ENCODE results near the gene MAP4K3.

MAP4K3 gene

DNA sequence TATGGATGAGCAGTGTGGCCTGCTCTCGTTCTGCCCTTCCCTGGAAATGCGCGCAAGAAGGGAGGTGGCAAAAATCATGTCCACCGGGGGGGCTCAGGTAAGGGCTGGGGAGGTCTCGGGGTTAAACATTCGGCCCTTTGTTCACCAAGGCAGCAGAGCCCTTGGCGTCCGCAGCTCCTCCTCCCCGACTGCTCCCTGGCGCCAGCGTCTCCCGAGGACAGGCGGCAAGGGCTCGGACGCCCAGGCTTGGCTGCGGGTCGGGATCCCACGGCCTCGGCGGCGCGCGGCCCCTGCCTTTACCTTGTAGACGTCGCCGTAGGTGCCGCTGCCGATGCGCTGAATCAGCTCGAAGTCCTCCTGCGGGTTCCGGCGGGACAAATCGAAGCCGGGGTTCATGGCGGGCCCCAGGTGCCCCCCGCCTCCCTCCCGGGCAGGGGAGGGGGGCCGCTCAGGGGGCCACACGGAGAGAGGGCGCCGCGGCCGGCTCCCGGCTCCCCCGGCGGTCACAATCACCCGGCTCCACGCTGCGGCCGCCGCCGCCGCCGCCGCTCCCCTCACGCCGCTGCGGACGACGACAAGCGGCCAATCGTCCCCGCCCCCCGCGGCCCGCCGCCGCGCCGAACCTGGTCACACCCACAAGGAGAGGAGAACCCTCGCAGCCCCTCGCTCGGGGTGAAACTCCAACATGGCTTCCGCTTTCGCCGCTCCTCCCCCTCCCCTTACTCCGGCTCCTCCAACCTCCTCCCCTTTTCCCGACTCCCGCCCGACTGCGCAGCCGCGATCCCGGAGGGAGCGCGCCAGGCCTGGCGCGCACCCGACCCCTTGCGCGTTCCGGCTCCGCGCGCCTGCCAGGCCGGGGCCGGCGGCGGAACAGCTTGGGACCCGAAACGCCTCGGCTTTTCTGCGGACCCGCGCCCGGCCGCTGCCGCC is at the start of gene MAP4K3:
MAP4K3 (minus strand) TSS at position 694 of the 930 bp plus-strand sequence; CDS start at position 396, 298 bp downstream.
- no peaks in the 10 kb centered on the region for H3K27me3 ChIP-seq (ENCODE audit: control insufficient read depth in 1 of 2, insufficient read depth in 2 of 2, low read length in 2 of 2)
- H3K4me3 ChIP-seq (ENCODE audit: low read depth in 1 of 2, low read length in 2 of 2) = peak within 1 kb of the TSS; percentile 80 to 85
- H3K9ac ChIP-seq (ENCODE audit: low read depth in 1 of 2, low read length in 2 of 2) = peak within 1 kb of the TSS; percentile 87 to 92
- no peaks in the 10 kb centered on the region for H3K9me3 ChIP-seq (ENCODE audit: control insufficient read depth in 1 of 2, low read length in 2 of 2)
- peak within 1 kb of the TSS; percentile 86 for H3K27ac ChIP-seq (ENCODE audit: low read depth, low read length)
- no peaks in the 10 kb centered on the region for H3K36me3 ChIP-seq (ENCODE audit: control insufficient read depth in 1 of 2, insufficient read depth in 2 of 2, low read length in 2 of 2)
- H3K4me1 ChIP-seq (ENCODE audit: control insufficient read depth in 1 of 2, insufficient read depth in 2 of 2, low read length in 2 of 2) = peaks cover 22 to 47% of the 10 kb centered on the region in 2 donors

DNA sequence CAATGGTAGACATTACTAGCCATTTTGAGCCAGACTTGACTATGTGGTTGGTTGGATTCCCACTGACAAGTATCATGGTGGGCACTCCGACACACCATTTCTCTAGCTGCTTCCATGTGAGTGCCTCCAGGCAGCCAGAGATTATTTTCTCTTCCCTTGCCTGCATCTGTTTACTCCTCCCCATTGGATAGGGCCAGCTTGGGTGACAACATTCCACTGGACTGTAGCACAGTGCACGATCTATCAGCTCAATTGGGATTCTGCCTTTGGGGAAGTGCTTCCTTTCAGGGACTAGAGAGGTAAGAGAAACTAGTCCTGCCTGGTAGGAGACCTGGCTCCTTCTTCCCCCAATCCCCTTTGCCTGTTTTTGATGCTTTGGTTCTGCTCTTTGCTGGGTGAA is 49.0 kb upstream of the MAP4K3 start:
- no peak overlapping the region for H3K4me3 ChIP-seq (ENCODE audit: low read depth in 1 of 2, low read length in 2 of 2)
- no peaks in the 10 kb centered on the region for H3K9me3 ChIP-seq (ENCODE audit: control insufficient read depth in 1 of 2, low read length in 2 of 2)
- no peak overlapping the region for H3K27ac ChIP-seq (ENCODE audit: low read depth, low read length)
- no peaks in the 10 kb centered on the region for H3K36me3 ChIP-seq (ENCODE audit: control insufficient read depth in 1 of 2, insufficient read depth in 2 of 2, low read length in 2 of 2)
- no peak overlapping the region for H3K9ac ChIP-seq (ENCODE audit: low read depth in 1 of 2, low read length in 2 of 2)
- no peaks in the 10 kb centered on the region for H3K27me3 ChIP-seq (ENCODE audit: control insufficient read depth in 1 of 2, insufficient read depth in 2 of 2, low read length in 2 of 2)
- peaks cover 0 to 6% of the 10 kb centered on the region in 2 donors for H3K4me1 ChIP-seq (ENCODE audit: control insufficient read depth in 1 of 2, insufficient read depth in 2 of 2, low read length in 2 of 2)

DNA sequence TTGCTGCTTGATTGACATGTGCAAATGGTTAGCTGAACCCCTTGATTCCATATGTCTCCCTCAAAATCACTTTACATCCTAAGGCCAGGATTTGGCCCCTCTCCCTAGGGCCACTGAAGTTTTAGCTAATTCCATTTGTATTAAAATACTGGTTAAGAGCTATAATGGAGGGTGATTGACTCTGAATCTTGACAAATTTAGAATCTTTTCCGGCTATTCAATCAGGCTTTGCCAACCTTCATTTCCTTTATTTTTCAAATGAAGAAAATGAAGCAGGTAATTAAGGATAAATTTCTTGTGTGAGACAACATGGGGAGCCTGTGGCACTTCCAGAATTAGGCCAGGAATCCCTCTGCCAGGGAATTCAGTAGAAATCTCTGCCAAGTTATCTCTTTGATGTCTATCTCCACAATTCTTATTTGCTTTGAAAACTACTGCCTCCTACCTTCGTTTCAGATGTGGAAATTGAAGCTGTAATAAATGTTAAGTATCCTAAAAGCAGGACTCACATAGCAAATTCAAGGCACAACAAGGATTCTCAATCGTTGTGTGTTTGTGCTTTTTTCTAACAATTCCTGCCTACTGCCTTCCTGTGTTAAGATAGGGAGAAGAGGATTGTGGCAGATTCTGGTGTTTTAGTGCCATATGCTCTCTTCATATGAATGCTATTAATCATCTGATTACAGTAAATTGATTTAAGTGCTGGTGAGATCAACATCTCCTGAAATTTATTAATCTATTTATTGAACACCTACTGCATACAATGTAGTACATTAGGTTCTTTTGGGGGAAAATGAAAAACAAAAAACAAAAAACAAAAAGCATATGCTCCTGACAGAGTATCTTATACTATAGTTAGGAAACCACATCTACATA is 47.8 kb upstream of the MAP4K3 start:
- Histone ChIP-seq H3K4me3 (ENCODE audit: low read depth in 1 of 2, low read length in 2 of 2) (no peak overlapping the region), H3K4me1 (ENCODE audit: control insufficient read depth in 1 of 2, insufficient read depth in 2 of 2, low read length in 2 of 2) (peaks cover 0 to 6% of the 10 kb centered on the region in 2 donors), H3K9ac (ENCODE audit: low read depth in 1 of 2, low read length in 2 of 2) (no peak overlapping the region), H3K27ac (ENCODE audit: low read depth, low read length) (no peak overlapping the region), H3K9me3 (ENCODE audit: control insufficient read depth in 1 of 2, low read length in 2 of 2) (no peaks in the 10 kb centered on the region), H3K27me3 (ENCODE audit: control insufficient read depth in 1 of 2, insufficient read depth in 2 of 2, low read length in 2 of 2) (no peaks in the 10 kb centered on the region), H3K36me3 (ENCODE audit: control insufficient read depth in 1 of 2, insufficient read depth in 2 of 2, low read length in 2 of 2) (no peaks in the 10 kb centered on the region)

GRCh38 chr2:39484206-39484605 is 47.1 kb upstream of the MAP4K3 start:
- H3K9ac ChIP-seq (ENCODE audit: low read depth in 1 of 2, low read length in 2 of 2) = no peak overlapping the region
- H3K9me3 ChIP-seq (ENCODE audit: control insufficient read depth in 1 of 2, low read length in 2 of 2) = no peaks in the 10 kb centered on the region
- no peaks in the 10 kb centered on the region for H3K27me3 ChIP-seq (ENCODE audit: control insufficient read depth in 1 of 2, insufficient read depth in 2 of 2, low read length in 2 of 2)
- peaks cover 0 to 6% of the 10 kb centered on the region in 2 donors for H3K4me1 ChIP-seq (ENCODE audit: control insufficient read depth in 1 of 2, insufficient read depth in 2 of 2, low read length in 2 of 2)
- H3K4me3 ChIP-seq (ENCODE audit: low read depth in 1 of 2, low read length in 2 of 2) = no peak overlapping the region
- H3K36me3 ChIP-seq (ENCODE audit: control insufficient read depth in 1 of 2, insufficient read depth in 2 of 2, low read length in 2 of 2) = no peaks in the 10 kb centered on the region
- H3K27ac ChIP-seq (ENCODE audit: low read depth, low read length) = no peak overlapping the region

DNA sequence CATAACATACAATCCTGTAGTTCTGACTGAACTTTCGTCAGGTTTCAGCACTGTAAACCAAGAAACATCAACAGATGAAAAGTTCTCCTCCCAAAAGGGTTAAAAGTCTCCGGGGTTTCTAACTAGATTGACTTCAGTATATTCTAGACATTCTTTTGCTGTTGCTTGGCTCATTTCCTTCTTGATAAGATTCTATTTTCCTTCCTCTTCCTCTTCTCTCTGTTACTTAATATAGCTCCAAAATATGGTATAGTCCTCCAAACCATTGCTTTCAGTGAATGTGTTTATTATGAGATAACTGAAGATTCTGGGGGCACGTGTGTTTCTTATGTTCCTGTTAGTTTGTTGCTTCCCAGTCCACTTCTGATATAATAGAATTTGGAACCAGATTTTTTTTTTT is 46.4 kb upstream of the MAP4K3 start:
- Histone ChIP-seq H3K9ac (ENCODE audit: low read depth in 1 of 2, low read length in 2 of 2) (no peak overlapping the region), H3K27ac (ENCODE audit: low read depth, low read length) (no peak overlapping the region), H3K4me3 (ENCODE audit: low read depth in 1 of 2, low read length in 2 of 2) (no peak overlapping the region), H3K9me3 (ENCODE audit: control insufficient read depth in 1 of 2, low read length in 2 of 2) (no peaks in the 10 kb centered on the region), H3K27me3 (ENCODE audit: control insufficient read depth in 1 of 2, insufficient read depth in 2 of 2, low read length in 2 of 2) (no peaks in the 10 kb centered on the region), H3K4me1 (ENCODE audit: control insufficient read depth in 1 of 2, insufficient read depth in 2 of 2, low read length in 2 of 2) (peaks cover 0 to 6% of the 10 kb centered on the region in 2 donors), H3K36me3 (ENCODE audit: control insufficient read depth in 1 of 2, insufficient read depth in 2 of 2, low read length in 2 of 2) (no peaks in the 10 kb centered on the region)

GRCh38 chr2:39481611-39482010 is 44.5 kb upstream of the MAP4K3 start:
- Histone ChIP-seq H3K36me3 (ENCODE audit: control insufficient read depth in 1 of 2, insufficient read depth in 2 of 2, low read length in 2 of 2) (peaks cover 0 to 10% of the 10 kb centered on the region in 2 donors), H3K9ac (ENCODE audit: low read depth in 1 of 2, low read length in 2 of 2) (no peak overlapping the region), H3K27ac (ENCODE audit: low read depth, low read length) (no peak overlapping the region), H3K4me1 (ENCODE audit: control insufficient read depth in 1 of 2, insufficient read depth in 2 of 2, low read length in 2 of 2) (peaks cover 0 to 6% of the 10 kb centered on the region in 2 donors), H3K4me3 (ENCODE audit: low read depth in 1 of 2, low read length in 2 of 2) (no peak overlapping the region), H3K27me3 (ENCODE audit: control insufficient read depth in 1 of 2, insufficient read depth in 2 of 2, low read length in 2 of 2) (no peaks in the 10 kb centered on the region), H3K9me3 (ENCODE audit: control insufficient read depth in 1 of 2, low read length in 2 of 2) (no peaks in the 10 kb centered on the region)

DNA sequence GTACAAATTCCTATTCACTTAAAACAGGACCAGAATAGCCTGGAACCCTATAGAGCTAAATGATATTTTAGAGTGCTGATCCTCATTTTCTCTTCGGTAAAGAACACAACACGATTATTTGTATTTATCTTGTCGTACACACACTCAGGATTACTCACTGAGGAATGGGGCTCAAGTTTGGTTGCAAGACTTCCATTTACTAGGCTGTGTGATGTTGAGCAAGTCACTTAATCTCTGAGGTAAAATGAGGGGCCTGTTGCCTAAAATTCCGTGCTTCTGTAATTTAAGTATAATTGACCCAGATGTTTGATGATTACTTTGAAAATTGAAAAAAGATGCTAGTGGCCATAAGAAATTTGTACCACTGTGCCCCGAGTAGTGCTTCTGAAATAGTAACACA is 42.6 kb upstream of the MAP4K3 start:
- Histone ChIP-seq H3K36me3 (ENCODE audit: control insufficient read depth in 1 of 2, insufficient read depth in 2 of 2, low read length in 2 of 2) (peaks cover 0 to 15% of the 10 kb centered on the region in 2 donors), H3K9ac (ENCODE audit: low read depth in 1 of 2, low read length in 2 of 2) (no peak overlapping the region), H3K27me3 (ENCODE audit: control insufficient read depth in 1 of 2, insufficient read depth in 2 of 2, low read length in 2 of 2) (no peaks in the 10 kb centered on the region), H3K9me3 (ENCODE audit: control insufficient read depth in 1 of 2, low read length in 2 of 2) (no peaks in the 10 kb centered on the region), H3K4me1 (ENCODE audit: control insufficient read depth in 1 of 2, insufficient read depth in 2 of 2, low read length in 2 of 2) (peaks cover 0 to 6% of the 10 kb centered on the region in 2 donors), H3K27ac (ENCODE audit: low read depth, low read length) (no peak overlapping the region), H3K4me3 (ENCODE audit: low read depth in 1 of 2, low read length in 2 of 2) (no peak overlapping the region)

DNA sequence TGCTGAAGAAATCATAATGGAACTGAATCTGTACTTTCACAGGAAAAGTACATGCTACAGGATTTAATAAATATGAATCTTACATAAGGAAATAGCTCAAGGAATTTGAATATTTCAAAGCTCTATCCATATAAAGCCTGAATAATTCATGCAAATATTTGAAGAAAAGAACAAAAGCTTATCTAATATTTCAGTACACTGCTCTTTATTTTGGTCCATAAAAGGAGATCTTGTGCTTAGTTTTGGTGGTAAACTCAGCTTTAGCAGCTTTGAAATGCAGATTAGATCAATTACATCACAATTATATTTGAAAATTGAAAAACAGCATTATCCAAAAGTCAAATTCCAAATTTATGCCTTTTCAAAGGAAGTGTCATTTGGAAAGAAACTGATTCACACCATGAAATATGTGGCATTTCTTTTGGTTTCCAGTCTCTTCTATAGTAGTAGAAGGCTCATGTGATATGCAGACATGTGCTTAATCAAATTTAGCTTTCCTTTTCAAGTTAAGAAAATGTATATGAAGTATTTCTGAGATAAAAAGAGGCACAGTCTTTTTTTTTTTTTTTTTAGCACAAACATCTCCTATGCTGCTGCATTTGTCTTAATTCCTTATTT is 42.1 kb upstream of the MAP4K3 start:
- Histone ChIP-seq H3K4me3 (ENCODE audit: low read depth in 1 of 2, low read length in 2 of 2) (no peak overlapping the region), H3K36me3 (ENCODE audit: control insufficient read depth in 1 of 2, insufficient read depth in 2 of 2, low read length in 2 of 2) (peaks cover 0 to 15% of the 10 kb centered on the region in 2 donors), H3K9ac (ENCODE audit: low read depth in 1 of 2, low read length in 2 of 2) (no peak overlapping the region), H3K4me1 (ENCODE audit: control insufficient read depth in 1 of 2, insufficient read depth in 2 of 2, low read length in 2 of 2) (peaks cover 0 to 6% of the 10 kb centered on the region in 2 donors), H3K27ac (ENCODE audit: low read depth, low read length) (no peak overlapping the region), H3K27me3 (ENCODE audit: control insufficient read depth in 1 of 2, insufficient read depth in 2 of 2, low read length in 2 of 2) (no peaks in the 10 kb centered on the region), H3K9me3 (ENCODE audit: control insufficient read depth in 1 of 2, low read length in 2 of 2) (no peaks in the 10 kb centered on the region)

GRCh38 chr2:39476524-39476923 is 39.4 kb upstream of the MAP4K3 start:
- H3K9ac ChIP-seq (ENCODE audit: low read depth in 1 of 2, low read length in 2 of 2) = no peak overlapping the region
- no peak overlapping the region for H3K4me3 ChIP-seq (ENCODE audit: low read depth in 1 of 2, low read length in 2 of 2)
- no peak overlapping the region for H3K27ac ChIP-seq (ENCODE audit: low read depth, low read length)
- H3K36me3 ChIP-seq (ENCODE audit: control insufficient read depth in 1 of 2, insufficient read depth in 2 of 2, low read length in 2 of 2) = peaks cover 0 to 15% of the 10 kb centered on the region in 2 donors
- no peaks in the 10 kb centered on the region for H3K4me1 ChIP-seq (ENCODE audit: control insufficient read depth in 1 of 2, insufficient read depth in 2 of 2, low read length in 2 of 2)
- no peaks in the 10 kb centered on the region for H3K27me3 ChIP-seq (ENCODE audit: control insufficient read depth in 1 of 2, insufficient read depth in 2 of 2, low read length in 2 of 2)
- H3K9me3 ChIP-seq (ENCODE audit: control insufficient read depth in 1 of 2, low read length in 2 of 2) = no peaks in the 10 kb centered on the region
